ENCODE measurements around the gene BRPF1. TPM values are rescaled to one million over a fixed set of nuclear protein-coding genes. Genes with fewer than 3 reads are reported as not detected.

The BRPF1 gene
- total and polyA plus RNA-seq, 2 donors (not counting 1 experiment from before 2014, with no cell fraction given) = 24.4 to 36.5 TPM

DNA sequence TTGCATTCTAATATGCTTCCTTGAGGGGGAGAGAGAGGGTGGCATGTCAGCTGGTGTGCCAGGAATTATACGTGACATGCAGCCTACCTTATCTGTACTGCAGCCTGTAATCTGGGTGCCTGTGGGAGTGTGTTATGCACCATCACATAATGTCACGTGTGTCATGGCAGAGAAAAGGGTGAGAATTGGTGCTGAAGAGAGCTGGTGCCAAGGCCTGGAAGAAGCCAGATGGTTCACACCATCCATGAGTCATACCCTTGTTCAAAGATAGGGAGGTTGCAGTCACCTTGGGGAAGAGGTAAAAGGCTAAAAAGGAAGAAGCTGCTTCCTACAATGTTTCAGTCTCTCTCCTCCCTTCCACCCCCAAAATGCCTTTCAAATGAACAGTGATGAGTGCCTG is 5.3 kb downstream of the BRPF1 start:
- no peak overlapping the region for H3K27ac Mint-ChIP-seq
- H3K4me1 Mint-ChIP-seq = peaks cover 37% of the 10 kb centered on the region
- Histone ChIP-seq H3K4me2 (replicated peaks; ENCODE audit: low read depth, low read length, poor library complexity, severe bottlenecking) (no peak overlapping the region), H2AFZ (ENCODE audit: insufficient read depth, low read depth, low read length, poor library complexity, severe bottlenecking) (no peak overlapping the region), H3K4me3 (ENCODE audit: control extremely low read depth in 1 of 5, extremely low read depth in 1 of 5, insufficient read depth in 1 of 5, low read depth in 2 of 5, low read length in 4 of 5) (no peak overlapping the region), H3K4me1 (ENCODE audit: control insufficient read depth in 2 of 2, insufficient read depth in 2 of 2, low read length in 2 of 2) (peaks cover 13 to 16% of the 10 kb centered on the region in 2 donors), H3K9me3 (ENCODE audit: control extremely low read depth in 1 of 3, control insufficient read depth in 2 of 3, insufficient read depth in 1 of 3, low read length in 2 of 3) (no peaks in the 10 kb centered on the region), H3K27ac (ENCODE audit: low read length in 2 of 2) (no peak overlapping the region), H3K27me3 (replicated peaks in 1 of 4; ENCODE audit: control extremely low read depth in 1 of 4, control insufficient read depth in 3 of 4, insufficient read depth in 4 of 4, low read length in 3 of 4) (no peaks in the 10 kb centered on the region), H3K79me2 (ENCODE audit: control insufficient read depth, insufficient read depth, low read length) (peaks cover 32% of the 10 kb centered on the region), H3K9ac (ENCODE audit: low read length) (no peak overlapping the region), H3K36me3 (replicated peaks in 1 of 2; ENCODE audit: control extremely low read depth in 1 of 2, control insufficient read depth in 1 of 2, extremely low read depth in 1 of 2, insufficient read depth in 2 of 2, low read length in 1 of 2) (peaks cover 7 to 71% of the 10 kb centered on the region in 2 experiments), H4K20me1 (ENCODE audit: control insufficient read depth, insufficient read depth, low read length, poor library complexity, severe bottlenecking) (peaks cover 37% of the 10 kb centered on the region)
- TF ChIP-seq CTCF (IDR thresholded peaks at IDR 0.05) = no peak
- TF ChIP-seq EZH2 (IDR thresholded peaks at IDR 0.05; ENCODE audit: borderline replicate concordance, insufficient read depth, low read depth, low read length, poor library complexity, severe bottlenecking) = no peak
- ATAC-seq (ENCODE audit: low read depth) (no peak), DNase-seq (no peak)
- no peak overlapping the region for H3K4me3 Mint-ChIP-seq
- no peaks in the 10 kb centered on the region for H3K9me3 Mint-ChIP-seq (ENCODE audit: insufficient read depth)
- no peaks in the 10 kb centered on the region for H3K27me3 Mint-ChIP-seq
- intact Hi-C loops (cut with micrococcal nuclease) = loop anchor here (10.0 kb wide), 1 partner anchor 378 kb away; the partner anchor contains the start of gene BRK1
- POLR2A ChIA-PET = interaction anchor here (1.1 to 1.5 kb wide), 2 partner anchors 11 to 12 kb away, joined by 3 to 4 read pairs; no protein-coding TSS in a partner anchor
- CTCF ChIA-PET = interaction anchor here (0.6 to 1.1 kb wide), 5 partner anchors 8 to 15 kb away, joined by 3 to 5 read pairs (median 3); partner anchors contain the start of gene OGG1
- no CpG with 5 or more reads among the region's 2 CpGs for WGBS (ENCODE audit: insufficient coverage)

DNA sequence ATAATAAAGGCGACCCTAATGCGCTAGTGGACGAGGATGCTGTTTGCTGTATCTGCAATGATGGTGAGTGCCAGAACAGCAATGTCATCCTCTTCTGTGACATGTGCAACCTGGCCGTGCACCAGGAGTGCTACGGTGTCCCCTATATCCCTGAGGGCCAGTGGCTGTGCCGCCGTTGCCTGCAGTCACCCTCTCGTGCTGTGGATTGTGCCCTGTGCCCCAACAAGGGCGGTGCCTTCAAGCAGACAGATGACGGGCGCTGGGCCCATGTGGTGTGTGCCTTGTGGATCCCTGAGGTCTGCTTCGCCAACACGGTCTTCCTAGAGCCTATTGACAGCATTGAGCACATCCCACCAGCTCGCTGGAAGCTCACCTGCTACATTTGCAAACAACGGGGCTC is 7.6 kb downstream of the BRPF1 start:
- POLR2A ChIA-PET = no interaction called here
- Histone ChIP-seq H3K4me3 (ENCODE audit: control extremely low read depth in 1 of 5, extremely low read depth in 1 of 5, insufficient read depth in 1 of 5, low read depth in 2 of 5, low read length in 4 of 5) (no peak overlapping the region), H3K27me3 (replicated peaks in 1 of 4; ENCODE audit: control extremely low read depth in 1 of 4, control insufficient read depth in 3 of 4, insufficient read depth in 4 of 4, low read length in 3 of 4) (no peaks in the 10 kb centered on the region), H3K36me3 (replicated peaks in 1 of 2; ENCODE audit: control extremely low read depth in 1 of 2, control insufficient read depth in 1 of 2, extremely low read depth in 1 of 2, insufficient read depth in 2 of 2, low read length in 1 of 2) (peaks cover 7 to 93% of the 10 kb centered on the region in 2 experiments), H3K27ac (ENCODE audit: low read length in 2 of 2) (no peak overlapping the region), H3K4me2 (replicated peaks; ENCODE audit: low read depth, low read length, poor library complexity, severe bottlenecking) (no peak overlapping the region), H3K9ac (ENCODE audit: low read length) (no peak overlapping the region), H4K20me1 (ENCODE audit: control insufficient read depth, insufficient read depth, low read length, poor library complexity, severe bottlenecking) (peaks cover 21% of the 10 kb centered on the region), H3K4me1 (ENCODE audit: control insufficient read depth in 2 of 2, insufficient read depth in 2 of 2, low read length in 2 of 2) (no peaks in the 10 kb centered on the region), H3K9me3 (ENCODE audit: control extremely low read depth in 1 of 3, control insufficient read depth in 2 of 3, insufficient read depth in 1 of 3, low read length in 2 of 3) (no peaks in the 10 kb centered on the region), H2AFZ (ENCODE audit: insufficient read depth, low read depth, low read length, poor library complexity, severe bottlenecking) (no peak overlapping the region), H3K79me2 (ENCODE audit: control insufficient read depth, insufficient read depth, low read length) (peaks cover 17% of the 10 kb centered on the region)
- H3K27ac Mint-ChIP-seq = no peak overlapping the region
- no peak overlapping the region for H3K4me3 Mint-ChIP-seq
- no peak for DNase-seq
- intact Hi-C loops (cut with micrococcal nuclease) = loop anchor here (10.0 kb wide), 1 partner anchor 376 kb away; the partner anchor contains the start of gene BRK1
- no peak for TF ChIP-seq CTCF (IDR thresholded peaks at IDR 0.05)
- no peak for TF ChIP-seq EZH2 (IDR thresholded peaks at IDR 0.05; ENCODE audit: borderline replicate concordance, insufficient read depth, low read depth, low read length, poor library complexity, severe bottlenecking)
- CTCF ChIA-PET = interaction anchor here (1.4 kb wide), 1 partner anchor 12 kb away, joined by 4 read pairs; no protein-coding TSS in a partner anchor
- H3K4me1 Mint-ChIP-seq = peaks cover 18% of the 10 kb centered on the region
- WGBS (ENCODE audit: insufficient coverage) = 97% methylated on average over 15 of the region's 15 CpGs
- H3K27me3 Mint-ChIP-seq = no peaks in the 10 kb centered on the region
- H3K9me3 Mint-ChIP-seq (ENCODE audit: insufficient read depth) = no peaks in the 10 kb centered on the region
- ATAC-seq (ENCODE audit: low read depth) = no peak
